Activated CD4-positive, alpha-beta memory T cell treated with anti-CD3 and anti-CD28 coated beads, Interleukin-2, amount 10 ng/mL, durations not matched to agents 7 days and 5 days (primary cell): ENCODE results near the gene ZPR1. TPM values are rescaled to one million over a fixed set of nuclear protein-coding genes. Genes with fewer than 3 reads are reported as not detected.
"Not testable (repeated sequence)": the region's sequence is repeated elsewhere in the genome, so short reads cannot be mapped to it uniquely, and the experiment has no call there.

Experiments
- CTCF ChIA-PET: fragments of 350-600 bp; sonication (Branson Sonifier 250); formaldehyde crosslinking; loops from one replicate; lab custom pipeline; 2021; ENCODE audit warnings: antibody characterized with exemption, inconsistent platforms; lab: Charles Lee
- POLR2A ChIA-PET: fragments of 350-600 bp; sonication (Branson Sonifier 250); formaldehyde crosslinking; loops from one replicate; lab custom pipeline; 2021; ENCODE audit warnings: antibody characterized with exemption; lab: Charles Lee
- DNase-seq: peaks from one replicate; pipeline ENCODE4 v3.0.0-alpha.2; 2020
- H3K27ac Mint-ChIP-seq: one replicate; pipeline ENCODE4 v1.8.0; 2021; ENCODE audit warnings: mild to moderate bottlenecking, mixed read lengths
- H3K27me3 Mint-ChIP-seq: one replicate; pipeline ENCODE4 v1.8.0; 2021; ENCODE audit warnings: mixed read lengths
- H3K36me3 Mint-ChIP-seq: one replicate; pipeline ENCODE4 v1.8.0; 2021; ENCODE audit warnings: low read depth, mixed read lengths
- H3K4me1 Mint-ChIP-seq: one replicate; pipeline ENCODE4 v1.8.0; 2021; ENCODE audit warnings: mixed read lengths
- H3K4me3 Mint-ChIP-seq: one replicate; pipeline ENCODE4 v1.8.0; 2021; ENCODE audit warnings: mild to moderate bottlenecking, mixed read lengths
- H3K9me3 Mint-ChIP-seq: one replicate; pipeline ENCODE4 v1.8.0; 2021; ENCODE audit warnings: mixed read lengths
- total RNA-seq, 2 experiments: library from RNA; stranded (reverse); gene quantifications; one replicate each; pipeline ENCODE4 v1.2.3, GENCODE V29; 2021

The ZPR1 gene
- total RNA-seq, 2 experiments from 2014 or later = 55.6 to 57.6 TPM

DNA sequence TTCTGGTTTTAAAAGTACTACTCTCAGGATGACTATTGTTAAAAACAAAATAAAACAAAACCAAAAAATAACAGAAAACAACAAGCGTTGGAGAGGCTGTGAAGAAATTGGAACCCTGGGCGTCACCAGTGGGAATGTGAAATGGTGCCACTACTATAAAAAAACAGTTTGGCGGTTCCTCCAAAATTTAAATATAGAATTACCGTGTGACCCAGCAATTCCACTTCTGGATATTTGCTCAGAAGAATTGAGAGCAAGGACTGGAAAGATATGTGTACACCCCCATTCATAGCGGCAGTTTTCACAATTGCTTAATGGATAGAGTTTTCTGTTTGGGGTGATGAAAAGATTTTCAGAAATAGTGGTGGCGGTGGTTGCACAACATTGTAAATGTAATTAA, 26.7 kb upstream of the ZPR1 start:
- Mint-ChIP-seq H3K4me1 (no peaks in the 10 kb centered on the region), H3K9me3 (no peaks in the 10 kb centered on the region), H3K36me3 (no peaks in the 10 kb centered on the region), H3K4me3 (no peak overlapping the region), H3K27ac (no peak overlapping the region), H3K27me3 (peaks cover 2% of the 10 kb centered on the region)
- ChIA-PET CTCF (no interaction called here), POLR2A (no interaction called here)
- DNase-seq = no peak

DNA sequence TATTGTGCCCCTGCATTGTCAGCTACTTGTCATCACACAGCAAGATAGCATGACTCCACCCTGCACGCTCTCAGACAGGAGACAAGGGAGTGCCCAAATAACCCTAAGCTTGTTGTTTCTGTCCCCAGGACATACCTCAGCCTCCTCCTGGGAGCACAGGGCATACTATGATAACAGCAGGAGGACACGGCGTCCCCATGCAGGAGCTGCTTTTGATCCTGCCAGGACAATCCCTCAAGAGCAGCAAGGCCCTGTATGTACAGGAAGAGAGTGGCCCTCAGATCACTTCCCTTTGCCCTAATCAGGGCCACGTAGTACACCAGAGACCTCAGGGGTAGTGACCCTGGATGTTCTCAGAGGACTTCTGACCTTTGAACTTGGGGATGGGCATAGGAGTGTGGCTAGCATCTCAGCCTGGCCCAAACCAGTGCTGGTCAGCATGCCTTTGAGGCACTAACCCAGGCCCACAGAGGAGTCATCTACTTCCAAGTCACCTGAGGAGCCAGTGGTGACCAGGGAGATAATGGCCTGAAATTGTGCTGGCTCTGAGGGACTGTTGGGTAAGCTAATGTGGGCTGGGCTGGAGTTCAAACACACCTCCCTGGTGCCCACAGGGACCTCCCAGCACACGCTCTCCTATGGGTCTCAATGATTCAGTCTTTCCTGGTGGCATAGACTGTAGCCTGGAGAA, 26.1 kb upstream of the ZPR1 start:
- no peaks in the 10 kb centered on the region for H3K36me3 Mint-ChIP-seq
- DNase-seq = no peak
- ChIA-PET CTCF (interaction anchor here (1.4 to 1.9 kb wide), 2 partner anchors 9 to 22 kb away, joined by 4 to 9 read pairs; no protein-coding TSS in a partner anchor), POLR2A (interaction anchor here (0.9 kb wide), 1 partner anchor 38 kb away, joined by 3 read pairs; no protein-coding TSS in a partner anchor)
- H3K9me3 Mint-ChIP-seq = no peaks in the 10 kb centered on the region
- no peak overlapping the region for H3K27ac Mint-ChIP-seq
- no peak overlapping the region for H3K4me3 Mint-ChIP-seq
- H3K4me1 Mint-ChIP-seq = no peaks in the 10 kb centered on the region
- peaks cover 5% of the 10 kb centered on the region for H3K27me3 Mint-ChIP-seq

DNA sequence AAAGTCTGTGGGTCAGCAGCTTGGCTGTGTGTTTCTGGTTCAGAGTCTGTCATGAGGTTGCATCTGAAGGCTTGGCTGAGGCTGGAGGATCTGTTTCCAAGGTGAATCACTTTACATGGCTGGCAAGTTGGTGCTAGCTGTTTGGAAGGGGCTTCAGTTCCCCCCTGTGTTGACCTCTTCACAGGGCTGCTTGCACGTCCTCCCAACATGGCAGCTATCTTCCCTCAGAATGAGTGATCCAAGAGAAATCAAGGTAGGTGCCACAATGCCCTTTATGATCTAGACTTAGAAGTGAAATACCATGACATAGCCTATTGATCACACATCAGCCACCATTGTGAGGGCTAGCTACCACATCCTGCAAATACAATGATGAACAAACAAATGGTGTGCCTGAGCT, 25.3 kb upstream of the ZPR1 start:
- CTCF ChIA-PET = interaction anchor here (1.1 to 1.9 kb wide), 3 partner anchors 8 to 23 kb away, joined by 4 to 9 read pairs (median 7); partner anchors contain the start of gene APOA5
- peaks cover 6% of the 10 kb centered on the region for H3K27me3 Mint-ChIP-seq
- H3K4me1 Mint-ChIP-seq = no peaks in the 10 kb centered on the region
- POLR2A ChIA-PET = interaction anchor here (0.7 to 0.9 kb wide), 2 partner anchors 26 to 39 kb away, joined by 3 read pairs; no protein-coding TSS in a partner anchor
- H3K27ac Mint-ChIP-seq = no peak overlapping the region
- H3K9me3 Mint-ChIP-seq = no peaks in the 10 kb centered on the region
- DNase-seq = no peak
- H3K36me3 Mint-ChIP-seq = no peaks in the 10 kb centered on the region
- H3K4me3 Mint-ChIP-seq = no peak overlapping the region

DNA sequence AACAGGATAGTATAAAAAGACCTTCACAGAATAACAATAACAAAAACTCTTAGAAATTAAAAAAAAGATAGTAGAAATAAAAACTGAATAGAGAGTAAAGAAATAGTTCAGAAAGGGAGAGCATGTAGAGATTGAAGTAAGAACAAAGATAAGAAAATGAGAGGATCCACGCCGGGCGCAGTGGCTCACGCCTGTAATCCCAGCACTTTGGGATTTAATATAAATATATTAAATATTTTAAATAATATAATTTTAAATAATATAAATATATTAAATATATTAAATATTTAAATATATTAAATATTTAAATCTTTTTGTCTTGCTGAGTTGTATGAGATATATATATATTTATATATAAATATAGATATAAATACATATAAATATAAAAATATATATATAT, 24.3 kb upstream of the ZPR1 start:
- CTCF ChIA-PET = interaction anchor here (1.1 to 1.9 kb wide), 2 partner anchors 21 to 24 kb away, joined by 7 to 9 read pairs; partner anchors contain the start of gene APOA5
- POLR2A ChIA-PET = no interaction called here
- H3K36me3 Mint-ChIP-seq = no peaks in the 10 kb centered on the region
- H3K4me1 Mint-ChIP-seq = no peaks in the 10 kb centered on the region
- no peak overlapping the region for H3K4me3 Mint-ChIP-seq
- H3K9me3 Mint-ChIP-seq = no peaks in the 10 kb centered on the region
- H3K27ac Mint-ChIP-seq = no peak overlapping the region
- no peak for DNase-seq
- H3K27me3 Mint-ChIP-seq = peaks cover 6% of the 10 kb centered on the region

DNA sequence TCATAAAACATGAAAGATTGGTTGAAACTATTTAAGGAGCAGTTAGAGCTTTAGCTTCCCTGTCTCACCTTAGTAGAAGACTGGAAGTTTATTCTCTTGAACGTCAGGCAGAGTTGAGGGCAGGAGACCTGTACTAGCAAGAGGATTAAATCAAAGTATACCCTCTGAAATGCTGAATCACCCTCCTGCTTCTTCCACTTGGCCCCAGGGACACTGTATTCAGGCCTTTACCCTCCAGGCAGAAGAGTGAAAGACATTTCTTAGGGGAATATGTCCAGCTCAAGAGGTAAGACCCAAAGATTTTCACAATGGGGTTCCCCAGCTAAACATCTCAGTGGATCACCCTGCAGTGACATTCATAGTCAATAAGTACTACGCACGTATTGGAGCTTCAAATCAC, 23.4 kb upstream of the ZPR1 start:
- Mint-ChIP-seq H3K27me3 (peaks cover 6% of the 10 kb centered on the region), H3K9me3 (no peaks in the 10 kb centered on the region), H3K4me3 (no peak overlapping the region), H3K27ac (no peak overlapping the region), H3K4me1 (no peaks in the 10 kb centered on the region), H3K36me3 (no peaks in the 10 kb centered on the region)
- POLR2A ChIA-PET = no interaction called here
- CTCF ChIA-PET = no interaction called here
- no peak for DNase-seq

DNA sequence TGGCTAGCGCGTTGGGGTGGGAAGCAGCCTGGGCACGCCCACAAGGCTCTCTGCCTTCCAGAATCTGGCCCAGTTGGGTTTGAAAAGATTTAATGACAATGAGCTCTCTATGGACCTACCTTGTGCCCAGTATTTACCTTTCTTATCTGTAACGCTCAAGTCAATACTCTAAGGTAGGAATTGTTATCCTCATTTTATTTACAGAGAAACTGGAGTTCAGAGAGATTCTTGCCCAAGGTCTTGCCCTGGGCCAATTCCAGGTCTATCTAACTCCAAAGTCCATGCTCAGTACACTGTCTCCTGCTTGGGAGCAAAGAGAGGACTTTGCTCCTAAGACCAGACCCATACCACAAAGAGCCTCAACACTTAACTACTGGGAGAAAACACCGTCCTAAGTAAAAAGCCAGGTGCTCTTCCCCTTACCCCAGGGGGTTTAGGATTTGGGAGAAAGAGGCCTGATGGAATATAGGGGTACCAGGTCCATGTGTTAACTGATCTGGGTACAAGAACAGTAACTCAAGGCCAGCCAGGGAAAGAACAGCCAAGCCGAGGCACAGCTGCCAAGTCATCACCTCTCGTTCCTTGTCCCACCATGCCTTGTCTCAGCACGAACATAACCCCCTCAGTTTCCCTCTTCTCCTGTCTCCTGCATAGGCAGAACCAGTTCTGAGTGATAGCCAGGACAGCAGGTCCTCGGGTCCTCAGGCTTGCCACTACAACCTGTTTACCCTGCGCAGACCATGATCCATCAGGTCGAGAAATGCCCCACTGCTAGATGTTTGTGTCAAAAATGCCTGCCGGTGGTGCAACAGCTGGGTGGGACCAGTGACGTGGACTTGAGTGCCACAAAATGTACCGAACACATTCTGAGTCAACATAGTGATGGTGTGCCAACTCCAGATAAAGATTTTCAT, 20.7 kb upstream of the ZPR1 start:
- H3K4me3 Mint-ChIP-seq = no peak overlapping the region
- CTCF ChIA-PET = interaction anchor here (1.3 to 1.6 kb wide), 2 partner anchors 17 to 28 kb away, joined by 3 to 4 read pairs; partner anchors contain the start of gene APOA5
- no peak overlapping the region for H3K27ac Mint-ChIP-seq
- peaks cover 8% of the 10 kb centered on the region for H3K27me3 Mint-ChIP-seq
- no peaks in the 10 kb centered on the region for H3K9me3 Mint-ChIP-seq
- no peaks in the 10 kb centered on the region for H3K4me1 Mint-ChIP-seq
- POLR2A ChIA-PET = no interaction called here
- no peak for DNase-seq
- H3K36me3 Mint-ChIP-seq = no peaks in the 10 kb centered on the region

DNA sequence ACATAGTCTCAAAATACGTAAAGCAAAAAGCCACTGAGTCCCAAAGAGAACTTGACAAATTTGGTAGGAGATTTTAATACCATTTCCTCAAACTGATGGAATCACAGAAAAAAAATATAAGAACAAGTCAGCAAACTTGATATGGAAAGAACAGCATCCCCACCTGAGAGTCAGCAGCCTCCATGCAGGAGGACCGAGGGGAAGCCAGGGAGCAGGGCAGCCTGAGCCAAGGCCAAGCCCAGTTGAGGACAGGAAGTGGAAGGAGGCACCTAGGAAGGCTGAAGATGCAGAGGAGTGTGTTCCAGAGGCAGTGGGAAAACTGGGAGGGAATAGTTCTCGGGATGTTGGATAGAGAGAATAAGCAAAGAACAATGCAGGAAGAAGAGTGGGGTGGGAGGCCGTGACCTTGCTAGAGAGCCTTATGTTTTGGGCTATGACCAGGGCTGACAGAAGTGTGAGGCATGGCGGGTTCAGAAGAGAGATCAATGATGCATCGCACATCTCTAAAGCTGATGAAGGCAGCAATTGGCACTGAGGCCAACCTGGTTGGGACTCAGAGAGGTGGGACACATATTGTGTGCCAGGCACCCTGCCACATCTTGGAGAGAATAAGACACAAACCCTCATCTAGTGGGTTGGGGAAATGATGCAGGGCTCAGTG, 19.9 kb upstream of the ZPR1 start:
- Mint-ChIP-seq H3K4me3 (no peak overlapping the region), H3K9me3 (no peaks in the 10 kb centered on the region), H3K27ac (no peak overlapping the region), H3K27me3 (peaks cover 8% of the 10 kb centered on the region), H3K4me1 (no peaks in the 10 kb centered on the region), H3K36me3 (no peaks in the 10 kb centered on the region)
- POLR2A ChIA-PET = no interaction called here
- DNase-seq = no peak
- CTCF ChIA-PET = interaction anchor here (1.3 to 1.6 kb wide), 2 partner anchors 16 to 28 kb away, joined by 3 to 4 read pairs; partner anchors contain the start of gene APOA5

DNA sequence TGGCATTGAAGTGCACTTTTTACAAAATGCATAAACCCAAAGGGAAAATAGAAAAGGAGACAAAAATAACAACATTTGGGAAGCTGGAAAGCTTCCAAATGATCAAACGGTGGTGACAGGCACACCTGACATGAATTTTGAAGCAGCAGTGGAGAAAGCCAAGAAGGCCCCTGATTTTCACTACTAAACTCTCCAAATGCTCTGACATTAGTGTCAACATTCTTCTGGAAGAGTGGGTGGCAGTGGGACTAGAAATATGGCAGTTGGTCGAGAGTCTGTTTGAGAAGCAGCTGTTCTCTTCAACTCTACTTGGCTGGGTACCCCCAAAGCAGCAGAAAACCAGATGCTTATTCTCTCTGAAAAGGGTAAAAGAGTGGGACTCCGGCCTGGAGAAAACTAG, 16.2 kb upstream of the ZPR1 start:
- no peaks in the 10 kb centered on the region for H3K4me1 Mint-ChIP-seq
- DNase-seq = no peak
- CTCF ChIA-PET = interaction anchor here (1.0 to 1.7 kb wide), 2 partner anchors 13 to 32 kb away, joined by 3 to 5 read pairs; partner anchors contain the start of gene APOA5
- POLR2A ChIA-PET = no interaction called here
- H3K9me3 Mint-ChIP-seq = no peaks in the 10 kb centered on the region
- peaks cover 23% of the 10 kb centered on the region for H3K27me3 Mint-ChIP-seq
- H3K27ac Mint-ChIP-seq = no peak overlapping the region
- H3K4me3 Mint-ChIP-seq = no peak overlapping the region
- H3K36me3 Mint-ChIP-seq = no peaks in the 10 kb centered on the region

DNA sequence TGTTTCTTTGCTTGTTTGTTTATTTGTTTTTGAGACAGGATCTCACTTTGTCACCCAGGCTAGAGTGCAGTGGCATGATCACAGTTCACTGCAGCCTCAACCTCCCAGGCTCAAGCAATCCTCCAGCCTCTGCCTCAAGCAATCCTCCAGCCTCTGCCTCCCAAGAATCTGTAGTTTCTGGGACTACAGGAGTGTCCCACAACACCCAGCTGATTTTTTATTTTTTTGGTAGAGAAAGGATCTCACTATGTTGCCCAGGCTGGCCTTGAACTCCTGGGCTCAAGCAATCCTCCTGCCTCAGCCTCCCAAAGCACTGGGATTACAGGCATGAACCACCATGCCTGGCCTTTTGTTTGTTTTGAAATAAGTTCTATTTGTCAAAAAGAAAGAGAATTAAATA, 13.8 kb upstream of the ZPR1 start:
- H3K4me1 Mint-ChIP-seq, POLR2A ChIA-PET, H3K4me3 Mint-ChIP-seq, H3K9me3 Mint-ChIP-seq, H3K27ac Mint-ChIP-seq, H3K36me3 Mint-ChIP-seq, DNase-seq: not testable (repeated sequence)
- CTCF ChIA-PET = interaction anchor here (2.8 kb wide), 1 partner anchor 11 kb away, joined by 23 read pairs; the partner anchor contains the start of gene APOA5
- peaks cover 23% of the 10 kb centered on the region for H3K27me3 Mint-ChIP-seq

DNA sequence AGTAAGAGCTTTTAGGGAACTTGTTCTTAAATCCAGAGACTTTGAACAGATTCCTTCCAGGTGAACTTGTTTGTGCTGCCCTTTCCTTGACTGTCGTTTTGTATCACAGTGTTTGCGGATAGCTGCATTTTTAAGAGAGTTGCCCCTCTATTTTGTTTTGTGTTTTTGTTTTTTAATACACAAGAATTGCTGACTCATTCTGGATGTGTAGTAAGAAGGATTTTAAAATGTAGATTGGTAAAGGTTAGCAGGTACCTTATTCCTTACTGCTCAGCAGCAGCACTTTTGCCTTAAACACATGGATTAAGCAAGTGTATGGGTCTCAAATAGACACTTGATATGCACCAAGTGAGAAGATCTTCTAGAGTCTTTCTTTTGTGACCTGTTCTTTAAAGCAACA, 12.8 kb upstream of the ZPR1 start:
- Mint-ChIP-seq H3K36me3 (peaks cover 5% of the 10 kb centered on the region), H3K27ac (no peak overlapping the region), H3K9me3 (no peaks in the 10 kb centered on the region), H3K27me3 (peaks cover 25% of the 10 kb centered on the region), H3K4me3 (no peak overlapping the region), H3K4me1 (no peaks in the 10 kb centered on the region)
- DNase-seq = no peak
- ChIA-PET CTCF (interaction anchor here (2.8 to 2.9 kb wide), 2 partner anchors 10 to 35 kb away, joined by 10 to 23 read pairs; partner anchors contain the start of gene APOA5), POLR2A (no interaction called here)

DNA sequence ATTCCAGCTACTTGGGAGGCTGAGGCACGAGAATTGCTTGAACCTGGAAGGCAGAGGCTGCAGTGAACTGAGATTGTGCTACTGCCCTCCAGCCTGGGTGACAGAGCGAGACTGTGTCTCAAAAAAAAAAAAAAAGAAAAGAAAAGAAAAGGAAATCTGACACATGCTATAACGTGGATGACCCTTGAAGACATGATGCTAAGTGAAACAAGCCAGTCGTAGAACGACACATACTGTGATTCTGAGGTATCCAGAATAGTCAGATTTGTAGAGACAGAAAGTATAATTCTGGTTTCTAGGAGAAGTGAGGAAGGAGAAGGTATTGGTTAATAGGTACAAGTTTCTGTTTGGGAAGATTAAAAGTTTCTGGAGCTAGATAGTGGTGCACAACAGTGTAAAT, 10.5 kb upstream of the ZPR1 start:
- Mint-ChIP-seq H3K4me3 (no peak overlapping the region), H3K9me3 (no peaks in the 10 kb centered on the region), H3K27me3 (peaks cover 23% of the 10 kb centered on the region), H3K36me3 (peaks cover 5% of the 10 kb centered on the region), H3K4me1 (no peaks in the 10 kb centered on the region), H3K27ac (no peak overlapping the region)
- ChIA-PET CTCF (interaction anchor here (1.2 to 2.9 kb wide), 2 partner anchors 38 to 39 kb away, joined by 3 to 10 read pairs; no protein-coding TSS in a partner anchor), POLR2A (no interaction called here)
- no peak for DNase-seq

DNA sequence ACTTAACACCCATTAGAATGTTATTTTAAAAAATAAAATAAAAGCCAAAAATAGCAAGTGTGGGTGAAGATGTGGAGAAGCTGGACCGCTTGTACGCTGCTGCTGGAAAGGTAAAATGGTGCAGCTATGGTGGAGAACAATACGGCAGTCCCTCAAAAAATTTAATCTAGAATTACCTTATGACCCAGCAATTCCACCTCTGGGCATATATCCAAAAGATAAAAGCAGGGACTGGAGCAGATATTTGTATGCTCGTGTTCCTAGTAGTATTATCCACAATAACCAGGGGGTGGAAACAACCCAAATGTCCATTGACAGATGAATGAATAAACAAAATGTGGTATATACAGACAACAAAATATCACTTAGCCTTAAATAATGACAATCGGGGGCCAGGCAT, 10.0 kb upstream of the ZPR1 start:
- DNase-seq = no peak
- POLR2A ChIA-PET = no interaction called here

More for the DNA sequence above, 10.0 kb upstream of the ZPR1 start:
- no peaks in the 10 kb centered on the region for H3K9me3 Mint-ChIP-seq
- peaks cover 22% of the 10 kb centered on the region for H3K27me3 Mint-ChIP-seq
- peaks cover 5% of the 10 kb centered on the region for H3K36me3 Mint-ChIP-seq
- no peaks in the 10 kb centered on the region for H3K4me1 Mint-ChIP-seq
- H3K4me3 Mint-ChIP-seq = no peak overlapping the region
- CTCF ChIA-PET = interaction anchor here (1.2 kb wide), 1 partner anchor 40 kb away, joined by 3 read pairs; no protein-coding TSS in a partner anchor
- H3K27ac Mint-ChIP-seq = no peak overlapping the region
